GM12865 (cell line): ENCODE results near the gene REEP3.

Source experiments
- DNase-seq: peaks from one replicate; pipeline ENCODE4 v3.0.0; 2010; ENCODE audit warnings: low read depth
- H3K4me3 ChIP-seq: 2 replicates; pipeline ENCODE4 v1.5.1; 2011; ENCODE audit warnings: mild to moderate bottlenecking, low read depth, low read length, control low read depth
- TF ChIP-seq, protein P1 (sequence below): IDR thresholded peaks from 2 replicates; pipeline ENCODE4 v1.5.1; 2011; ENCODE audit warnings: low read length, control low read depth, low read depth, inconsistent platforms; ENCODE audit not compliant: insufficient read depth; ENCODE audit errors: missing control alignments

Gene REEP3

GRCh38 chr10:63666836-63667383 is 145.7 kb downstream of the REEP3 start:
- TF ChIP-seq, protein P1, sequence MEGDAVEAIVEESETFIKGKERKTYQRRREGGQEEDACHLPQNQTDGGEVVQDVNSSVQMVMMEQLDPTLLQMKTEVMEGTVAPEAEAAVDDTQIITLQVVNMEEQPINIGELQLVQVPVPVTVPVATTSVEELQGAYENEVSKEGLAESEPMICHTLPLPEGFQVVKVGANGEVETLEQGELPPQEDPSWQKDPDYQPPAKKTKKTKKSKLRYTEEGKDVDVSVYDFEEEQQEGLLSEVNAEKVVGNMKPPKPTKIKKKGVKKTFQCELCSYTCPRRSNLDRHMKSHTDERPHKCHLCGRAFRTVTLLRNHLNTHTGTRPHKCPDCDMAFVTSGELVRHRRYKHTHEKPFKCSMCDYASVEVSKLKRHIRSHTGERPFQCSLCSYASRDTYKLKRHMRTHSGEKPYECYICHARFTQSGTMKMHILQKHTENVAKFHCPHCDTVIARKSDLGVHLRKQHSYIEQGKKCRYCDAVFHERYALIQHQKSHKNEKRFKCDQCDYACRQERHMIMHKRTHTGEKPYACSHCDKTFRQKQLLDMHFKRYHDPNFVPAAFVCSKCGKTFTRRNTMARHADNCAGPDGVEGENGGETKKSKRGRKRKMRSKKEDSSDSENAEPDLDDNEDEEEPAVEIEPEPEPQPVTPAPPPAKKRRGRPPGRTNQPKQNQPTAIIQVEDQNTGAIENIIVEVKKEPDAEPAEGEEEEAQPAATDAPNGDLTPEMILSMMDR, result no peak
- DNase-seq, result peak; percentile 77
- no peak overlapping the region for H3K4me3 ChIP-seq

DNA sequence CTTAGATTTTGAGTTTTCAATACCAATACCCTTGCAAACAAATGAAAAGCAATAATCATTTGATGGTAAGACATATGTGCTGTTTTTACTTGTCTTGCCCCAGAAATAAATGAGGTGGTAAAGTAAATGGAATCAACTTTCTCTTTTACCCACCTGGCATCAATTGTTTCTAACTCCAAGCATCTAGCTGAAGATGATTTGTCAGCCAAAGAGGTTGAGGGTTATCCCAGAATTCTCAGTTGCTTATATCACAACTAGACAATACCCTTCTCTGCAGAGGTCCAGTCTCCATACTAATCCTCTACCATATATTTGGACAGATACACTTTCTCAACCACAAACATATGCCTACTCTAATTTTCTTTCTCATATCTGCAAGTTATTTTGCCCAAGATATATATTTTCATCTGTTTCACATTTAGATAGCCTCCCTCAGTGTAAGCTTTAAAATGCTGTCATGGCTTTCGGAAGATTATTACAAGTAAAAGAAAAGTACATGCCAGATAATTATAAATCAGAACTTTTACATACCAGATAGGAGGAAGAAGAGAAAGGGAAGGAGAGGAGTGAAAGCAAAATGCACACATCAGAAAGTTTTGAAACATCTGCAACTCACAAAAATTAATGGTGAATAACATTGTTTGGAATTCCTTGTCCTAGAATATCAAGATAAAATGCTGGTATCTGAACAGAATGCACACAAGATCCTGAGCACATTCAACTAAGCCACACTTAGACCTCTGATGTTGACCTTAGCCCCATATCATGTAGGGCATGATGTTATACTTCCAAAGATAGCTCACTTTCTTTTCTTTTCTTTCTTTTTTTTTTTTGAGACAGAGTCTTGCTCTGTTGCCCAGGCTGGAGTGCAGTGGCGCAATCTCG is 146.6 kb downstream of the REEP3 start:
- DNase-seq, result no peak
- H3K4me3 ChIP-seq, result no peak overlapping the region
- TF ChIP-seq, protein P1, result no peak

DNA sequence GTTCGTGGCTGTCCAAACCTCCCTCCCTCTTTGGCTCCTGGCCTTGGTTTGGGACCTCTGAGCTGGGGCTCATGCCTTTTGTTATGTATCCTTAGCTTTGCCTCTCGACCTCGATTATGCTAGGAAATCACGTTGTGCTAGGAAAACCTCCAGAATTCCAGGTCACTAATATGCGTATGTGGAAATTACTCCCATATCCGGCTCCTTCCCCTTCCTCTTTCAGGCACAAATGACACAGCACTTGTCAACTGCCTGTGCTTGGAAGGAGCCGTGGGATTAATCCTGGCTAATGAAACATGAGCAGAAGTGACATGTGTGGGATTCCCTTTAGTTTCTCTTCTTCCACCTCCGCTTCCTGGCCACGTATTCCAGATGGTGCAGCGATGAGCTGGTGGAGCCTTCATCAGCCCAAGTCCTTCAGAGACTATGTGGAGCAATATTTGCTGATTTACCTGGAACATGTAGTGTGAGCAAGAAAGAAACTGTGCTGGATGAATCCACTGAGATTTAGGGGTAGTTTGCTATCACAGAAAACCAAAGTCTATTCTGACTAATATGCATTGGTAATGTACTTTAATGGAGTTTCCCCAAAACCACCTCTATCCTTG is 149.2 kb downstream of the REEP3 start:
- TF ChIP-seq, protein P1, result no peak
- H3K4me3 ChIP-seq, result no peak overlapping the region
- DNase-seq, result peak; percentile 46

GRCh38 chr10:63671317-63671937 is 150.2 kb downstream of the REEP3 start:
- TF ChIP-seq, protein P1, result no peak
- DNase-seq, result no peak
- H3K4me3 ChIP-seq, result no peak overlapping the region

GRCh38 chr10:63672491-63672890 is 151.3 kb downstream of the REEP3 start:
- H3K4me3 ChIP-seq, result no peak overlapping the region
- TF ChIP-seq, protein P1, result no peak

DNA sequence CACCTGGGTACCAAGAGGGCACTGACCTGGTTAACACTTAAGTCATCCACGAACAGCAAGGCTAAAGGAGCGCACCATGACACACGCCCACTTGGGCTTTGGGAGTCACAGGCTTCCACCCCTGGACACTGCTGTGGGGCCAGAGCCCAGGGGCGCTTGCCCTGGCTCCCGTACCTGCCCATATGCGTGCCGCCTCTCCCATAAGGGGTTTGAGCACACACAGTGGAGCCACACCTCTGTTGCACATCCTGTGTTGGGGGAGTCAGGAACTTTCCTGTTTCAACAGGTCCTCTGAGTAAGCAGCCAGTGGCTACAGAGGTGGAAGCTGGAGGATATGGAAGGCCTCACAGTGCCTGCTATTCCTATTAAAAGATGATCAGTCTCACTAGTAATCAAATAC is 152.0 kb downstream of the REEP3 start:
- H3K4me3 ChIP-seq, result no peak overlapping the region
- no peak for DNase-seq
- TF ChIP-seq, protein P1, result no peak

More at GRCh38 chr10:63672491-63672890, 151.3 kb downstream of the REEP3 start:
- no peak for DNase-seq
